Nephron (organoid): ENCODE measurements around the gene MAX.

Experiments used
- H3K27ac Mint-ChIP-seq, 3 experiments: 2 replicates each; pipeline ENCODE4 v1.8.0; 2020; ENCODE audit warnings: mixed read lengths in 3 of 3, mild to moderate bottlenecking in 2 of 3, moderate library complexity in 1 of 3
- H3K27me3 Mint-ChIP-seq: 2 replicates; pipeline ENCODE4 v1.8.0; 2021; ENCODE audit warnings: low read depth, mild to moderate bottlenecking, moderate library complexity, mixed read lengths
- H3K36me3 Mint-ChIP-seq: 2 replicates; pipeline ENCODE4 v1.8.0; 2020; ENCODE audit warnings: low read depth, mixed read lengths
- H3K4me1 Mint-ChIP-seq: 2 replicates; pipeline ENCODE4 v1.8.0; 2020; ENCODE audit warnings: mixed read lengths
- H3K4me3 Mint-ChIP-seq, 3 experiments: 2 replicates each; pipeline ENCODE4 v1.8.0; 2020; ENCODE audit warnings: mild to moderate bottlenecking in 3 of 3, mixed read lengths in 3 of 3, moderate library complexity in 2 of 3
- H3K9me3 Mint-ChIP-seq: 2 replicates; pipeline ENCODE4 v1.8.0; 2020; ENCODE audit warnings: mixed read lengths
- CTCF ChIP-seq, 3 experiments: fragments of 200-600 bp; sonication (generic); IDR thresholded peaks; one replicate each; pipeline ENCODE4 v1.5.0; 2021; ENCODE audit warnings: antibody characterized with exemption in 3 of 3; ENCODE audit not compliant: unreplicated experiment in 3 of 3

MAX gene

GRCh38 chr14:65110525-65110924 lies 8.2 kb upstream of the MAX start:
- Mint-ChIP-seq H3K36me3 (no peaks in the 10 kb centered on the region), H3K4me1 (no peaks in the 10 kb centered on the region), H3K27me3 (no peaks in the 10 kb centered on the region), H3K4me3 (no peak overlapping the region), H3K27ac (no peak overlapping the region), H3K9me3 (no peaks in the 10 kb centered on the region)
- no peak for TF ChIP-seq CTCF (IDR thresholded peaks at IDR 0.05; ENCODE audit: unreplicated experiment in 3 of 3)

GRCh38 chr14:65109357-65109756 lies 7.0 kb upstream of the MAX start:
- Mint-ChIP-seq H3K4me1 (no peaks in the 10 kb centered on the region), H3K4me3 (no peak overlapping the region), H3K27ac (no peak overlapping the region), H3K36me3 (no peaks in the 10 kb centered on the region), H3K27me3 (peaks cover 6% of the 10 kb centered on the region), H3K9me3 (no peaks in the 10 kb centered on the region)
- no peak for TF ChIP-seq CTCF (IDR thresholded peaks at IDR 0.05; ENCODE audit: unreplicated experiment in 3 of 3)

- Mint-ChIP-seq H3K27me3 (peaks cover 17% of the 10 kb centered on the region), H3K4me3 (no peak overlapping the region), H3K27ac (no peak overlapping the region), H3K36me3 (no peaks in the 10 kb centered on the region), H3K4me1 (no peaks in the 10 kb centered on the region), H3K9me3 (no peaks in the 10 kb centered on the region)
- no peak for TF ChIP-seq CTCF (IDR thresholded peaks at IDR 0.05; ENCODE audit: unreplicated experiment in 3 of 3)
Measured at GRCh38 chr14:65107200-65107599, 4.9 kb upstream of the MAX start.

- TF ChIP-seq CTCF (IDR thresholded peaks at IDR 0.05; ENCODE audit: unreplicated experiment in 3 of 3), result no peak
- Mint-ChIP-seq H3K9me3 (no peaks in the 10 kb centered on the region), H3K36me3 (no peaks in the 10 kb centered on the region), H3K4me3 (no peak overlapping the region), H3K4me1 (no peaks in the 10 kb centered on the region), H3K27me3 (peaks cover 17% of the 10 kb centered on the region), H3K27ac (no peak overlapping the region)
Measured at GRCh38 chr14:65106736-65107135, 4.4 kb upstream of the MAX start.

GRCh38 chr14:65106316-65106715 lies 4.0 kb upstream of the MAX start:
- H3K9me3 Mint-ChIP-seq, result no peaks in the 10 kb centered on the region
- TF ChIP-seq CTCF (IDR thresholded peaks at IDR 0.05; ENCODE audit: unreplicated experiment in 3 of 3), result no peak
- no peaks in the 10 kb centered on the region for H3K36me3 Mint-ChIP-seq

GRCh38 chr14:65104791-65105190 lies 2.5 kb upstream of the MAX start:
- Mint-ChIP-seq H3K27me3 (peaks cover 17% of the 10 kb centered on the region), H3K27ac (no peak overlapping the region), H3K36me3 (peaks cover 4% of the 10 kb centered on the region), H3K9me3 (no peaks in the 10 kb centered on the region), H3K4me3 (no peak overlapping the region), H3K4me1 (peaks cover 11% of the 10 kb centered on the region)
- TF ChIP-seq CTCF (IDR thresholded peaks at IDR 0.05; ENCODE audit: unreplicated experiment in 3 of 3), result no peak

More at GRCh38 chr14:65106316-65106715, 4.0 kb upstream of the MAX start:
- Mint-ChIP-seq H3K27ac (no peak overlapping the region), H3K4me1 (peaks cover 1% of the 10 kb centered on the region), H3K4me3 (no peak overlapping the region), H3K27me3 (peaks cover 17% of the 10 kb centered on the region)
